Uterus (tissue), 4 donors: Measurements from ENCODE around the gene CEBPG. TPM values are rescaled to one million over a fixed set of nuclear protein-coding genes. Genes with fewer than 3 reads are reported as not detected.

Experiments
- DNase-seq, 2 donors: peaks; one replicate each; pipeline ENCODE4 v3.0.0-alpha.2; 2019 to 2020
- H3K27ac ChIP-seq, 2 donors: fragments of 200-600 bp; sonication (generic); 1 replicate in 1 of 2; 2 replicates in 1 of 2; pipeline ENCODE4 v1.5.1; 2016 to 2018
- H3K27me3 ChIP-seq, 2 donors: fragments of 200-600 bp; sonication (generic); one replicate each; pipeline ENCODE4 v1.5.1; 2018 to 2019; ENCODE audit warnings: control low read depth in 1 of 2
- H3K36me3 ChIP-seq, 2 donors: fragments of 200-600 bp; sonication (generic); one replicate each; pipeline ENCODE4 v1.5.1; 2019; ENCODE audit warnings: control low read depth in 1 of 2
- H3K4me1 ChIP-seq, 2 donors: fragments of 200-600 bp; sonication (generic); one replicate each; pipeline ENCODE4 v1.5.1; 2018 to 2019; ENCODE audit warnings: control low read depth in 1 of 2
- H3K4me3 ChIP-seq, 2 donors: fragments of 200-600 bp; sonication (generic); 1 replicate in 1 of 2; 2 replicates in 1 of 2; pipeline ENCODE4 v1.5.1; 2018 to 2019; ENCODE audit warnings: mild to moderate bottlenecking in 1 of 2
- H3K9me3 ChIP-seq, 2 donors: fragments of 200-600 bp; sonication (generic); one replicate each; pipeline ENCODE4 v1.5.1; 2019; ENCODE audit warnings: control low read depth in 1 of 2
- POLR2A ChIP-seq, 2 donors: fragments of 450-650 bp; IDR thresholded peaks; one replicate each; pipeline ENCODE4 v1.6.1; 2016; ENCODE audit warnings: antibody characterized with exemption in 2 of 2, mild to moderate bottlenecking in 1 of 2, moderate library complexity in 1 of 2
- intact Hi-C: fragments of 100-400 bp; cut with DNase I; formaldehyde crosslinking; loops from one replicate; pipeline ENCODE4 v1.15.1; 2023; ENCODE audit warnings: low total_unique reads
- total RNA-seq, 4 donors: library from RNA; depleted of rRNA in 3 of 4; stranded (reverse); fragments of >200 nt in 3 of 4; gene quantifications; one replicate each; pipeline versions ENCODE4 v1.1.0 to v1.2.4, GENCODE V29; 2014 to 2023
- TF ChIP-seq, protein P1 (sequence below), 4 experiments: fragments of 200-600 bp in 2 of 4; fragments of 450-650 bp in 2 of 4; sonication (generic) in 2 of 4; IDR thresholded peaks; one replicate each; pipeline ENCODE4 v1.5.1; 2016 to 2019; ENCODE audit warnings: antibody characterized with exemption in 4 of 4, mild to moderate bottlenecking in 2 of 4, moderate library complexity in 1 of 4
- donor health status: DM: yes; HTN: yes; CAD: no.

CEBPG gene
- total RNA-seq, 4 donors from 2014 or later: 10.3 to 33.3 (median 25.5) TPM

DNA sequence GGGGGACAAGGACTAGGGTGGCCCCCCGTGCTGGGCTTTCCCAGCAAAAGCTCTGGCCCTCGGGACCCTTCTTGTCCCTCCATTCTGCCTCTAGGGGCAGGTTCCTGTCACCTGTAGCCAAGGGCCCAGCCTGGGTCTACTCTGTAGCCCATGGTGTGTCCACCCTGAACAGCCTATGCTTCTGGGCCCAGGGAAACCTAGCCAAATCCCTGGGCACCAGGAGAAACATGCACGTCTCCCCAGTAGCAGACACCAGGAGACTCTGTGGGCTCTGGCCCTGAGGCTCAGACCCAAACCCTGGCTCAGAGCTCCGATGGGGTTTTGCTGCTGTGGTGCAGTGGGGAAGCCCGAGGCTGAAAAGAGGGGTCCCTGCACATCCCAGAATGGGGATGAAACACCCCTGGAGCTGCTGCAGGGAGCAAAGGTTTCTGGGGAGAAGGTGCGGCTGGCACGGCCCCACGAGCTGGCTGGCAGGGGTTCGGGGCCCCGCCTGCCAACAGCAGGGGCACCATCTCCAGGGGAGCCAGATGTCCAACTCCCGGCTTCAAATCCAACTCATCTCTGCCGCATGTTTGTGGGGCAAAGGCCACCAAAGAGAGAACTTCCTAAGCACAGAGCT, 18.2 kb downstream of the CEBPG start:
- Histone ChIP-seq H3K27ac (peak overlapping the region in 1 of 2 donors; percentile 72), H3K4me3 (no peak overlapping the region), H3K4me1 (peaks cover 8 to 57% of the 10 kb centered on the region in 2 donors), H3K36me3 (no peaks in the 10 kb centered on the region), H3K9me3 (no peaks in the 10 kb centered on the region), H3K27me3 (no peaks in the 10 kb centered on the region)
- no peak for TF ChIP-seq POLR2A (IDR thresholded peaks at IDR 0.05)
- TF ChIP-seq, protein P1, sequence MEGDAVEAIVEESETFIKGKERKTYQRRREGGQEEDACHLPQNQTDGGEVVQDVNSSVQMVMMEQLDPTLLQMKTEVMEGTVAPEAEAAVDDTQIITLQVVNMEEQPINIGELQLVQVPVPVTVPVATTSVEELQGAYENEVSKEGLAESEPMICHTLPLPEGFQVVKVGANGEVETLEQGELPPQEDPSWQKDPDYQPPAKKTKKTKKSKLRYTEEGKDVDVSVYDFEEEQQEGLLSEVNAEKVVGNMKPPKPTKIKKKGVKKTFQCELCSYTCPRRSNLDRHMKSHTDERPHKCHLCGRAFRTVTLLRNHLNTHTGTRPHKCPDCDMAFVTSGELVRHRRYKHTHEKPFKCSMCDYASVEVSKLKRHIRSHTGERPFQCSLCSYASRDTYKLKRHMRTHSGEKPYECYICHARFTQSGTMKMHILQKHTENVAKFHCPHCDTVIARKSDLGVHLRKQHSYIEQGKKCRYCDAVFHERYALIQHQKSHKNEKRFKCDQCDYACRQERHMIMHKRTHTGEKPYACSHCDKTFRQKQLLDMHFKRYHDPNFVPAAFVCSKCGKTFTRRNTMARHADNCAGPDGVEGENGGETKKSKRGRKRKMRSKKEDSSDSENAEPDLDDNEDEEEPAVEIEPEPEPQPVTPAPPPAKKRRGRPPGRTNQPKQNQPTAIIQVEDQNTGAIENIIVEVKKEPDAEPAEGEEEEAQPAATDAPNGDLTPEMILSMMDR (IDR thresholded peaks at IDR 0.05): no peak
- intact Hi-C loops: no loop called here
- no peak for DNase-seq

DNA sequence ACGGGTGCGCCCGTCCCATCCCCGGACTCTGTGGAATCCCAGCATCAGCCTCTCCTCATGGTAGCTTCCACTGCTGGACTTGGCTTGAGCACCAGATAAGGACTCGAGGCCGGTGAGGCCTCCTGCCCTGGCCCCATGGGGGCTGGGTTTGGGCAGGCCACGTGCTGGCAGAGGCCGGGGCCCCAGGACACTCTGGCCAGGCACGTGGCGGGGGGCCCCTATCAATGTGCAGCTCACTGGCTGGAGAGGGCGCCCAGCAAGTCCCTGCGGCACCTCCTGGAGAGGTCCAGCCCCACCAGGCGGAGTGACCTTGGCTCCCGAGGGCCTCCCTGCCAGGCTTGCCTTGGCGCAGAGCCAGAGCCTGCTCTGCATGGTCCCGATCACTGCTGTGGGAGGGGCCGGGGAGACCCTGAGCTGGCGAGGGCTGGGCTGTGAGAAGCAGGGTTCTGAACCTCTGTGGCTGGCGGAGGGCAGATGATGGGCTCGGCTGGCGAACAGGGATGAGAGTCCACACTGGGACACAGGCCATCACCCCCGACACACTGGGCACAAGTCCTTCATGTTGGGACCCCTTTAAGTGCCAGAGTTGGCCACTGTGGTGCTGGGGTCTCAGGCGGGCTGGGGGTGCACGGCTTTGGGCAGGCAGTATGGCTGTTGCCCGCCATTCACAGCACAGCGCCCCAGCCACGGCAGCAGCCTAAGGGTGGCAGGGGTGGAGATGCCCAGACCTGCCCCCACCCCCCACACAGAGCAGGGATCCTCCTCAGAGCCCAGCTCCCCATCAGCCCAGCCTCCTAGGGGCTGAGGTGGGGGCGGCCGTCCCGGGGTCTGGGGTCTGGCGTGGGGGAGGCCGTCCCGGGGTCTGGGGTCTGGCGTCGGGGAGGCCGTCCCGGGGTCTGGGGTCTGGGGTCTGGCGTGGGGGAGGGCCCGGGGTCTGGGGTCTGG, 19.1 kb downstream of the CEBPG start:
- Histone ChIP-seq H3K27me3 (no peaks in the 10 kb centered on the region), H3K9me3 (no peaks in the 10 kb centered on the region), H3K4me1 (peaks cover 8 to 57% of the 10 kb centered on the region in 2 donors), H3K4me3 (no peak overlapping the region), H3K27ac (peak overlapping the region in 1 of 2 donors; percentile 7), H3K36me3 (no peaks in the 10 kb centered on the region)
- TF ChIP-seq, protein P1 (IDR thresholded peaks at IDR 0.05): no peak
- TF ChIP-seq POLR2A (IDR thresholded peaks at IDR 0.05): no peak
- DNase-seq: peak; percentile 25 to 27
- intact Hi-C loops: no loop called here

DNA sequence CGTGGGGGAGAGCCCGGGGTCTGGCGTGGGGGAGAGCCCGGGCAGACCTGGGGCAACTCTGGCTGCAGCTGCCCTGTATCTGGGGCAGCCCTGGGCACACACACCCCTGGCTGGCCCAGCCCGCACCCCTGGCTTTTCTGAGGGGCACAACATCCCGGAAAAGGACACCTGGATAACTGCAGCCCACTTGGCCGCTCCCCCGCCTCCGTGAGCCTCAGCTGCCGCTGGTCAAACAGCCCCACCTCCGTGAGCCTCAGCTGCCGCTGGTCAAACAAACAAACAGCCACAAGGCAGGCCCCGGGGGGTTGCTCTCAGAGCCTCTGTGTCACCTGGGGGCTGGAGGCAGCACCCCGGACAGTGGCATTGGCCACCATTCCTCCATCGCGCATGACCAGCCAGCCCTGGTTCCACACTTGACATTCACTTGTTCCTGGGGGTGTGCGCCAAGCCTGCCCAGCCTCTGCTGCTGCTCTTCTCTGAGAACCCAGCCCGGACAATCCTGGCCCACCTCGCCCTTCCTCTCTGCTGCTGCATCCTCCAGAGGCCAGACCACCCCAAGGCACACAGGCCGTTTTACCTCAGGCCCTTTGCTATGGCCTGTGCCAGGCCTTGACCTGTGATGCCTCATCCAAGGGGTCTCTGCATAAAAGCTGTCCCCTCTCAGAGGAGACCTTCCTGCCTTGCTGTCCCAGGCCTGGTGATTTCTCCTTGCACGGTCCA, 19.9 kb downstream of the CEBPG start:
- Histone ChIP-seq H3K9me3 (no peaks in the 10 kb centered on the region), H3K4me3 (no peak overlapping the region), H3K36me3 (no peaks in the 10 kb centered on the region), H3K4me1 (peaks cover 8 to 50% of the 10 kb centered on the region in 2 donors), H3K27ac (peak overlapping the region in 1 of 2 donors; percentile 5), H3K27me3 (no peaks in the 10 kb centered on the region)
- intact Hi-C loops: no loop called here
- peak in 1 of 2 donors; percentile 19 for DNase-seq
- TF ChIP-seq, protein P1 (IDR thresholded peaks at IDR 0.05): no peak
- no peak for TF ChIP-seq POLR2A (IDR thresholded peaks at IDR 0.05)

DNA sequence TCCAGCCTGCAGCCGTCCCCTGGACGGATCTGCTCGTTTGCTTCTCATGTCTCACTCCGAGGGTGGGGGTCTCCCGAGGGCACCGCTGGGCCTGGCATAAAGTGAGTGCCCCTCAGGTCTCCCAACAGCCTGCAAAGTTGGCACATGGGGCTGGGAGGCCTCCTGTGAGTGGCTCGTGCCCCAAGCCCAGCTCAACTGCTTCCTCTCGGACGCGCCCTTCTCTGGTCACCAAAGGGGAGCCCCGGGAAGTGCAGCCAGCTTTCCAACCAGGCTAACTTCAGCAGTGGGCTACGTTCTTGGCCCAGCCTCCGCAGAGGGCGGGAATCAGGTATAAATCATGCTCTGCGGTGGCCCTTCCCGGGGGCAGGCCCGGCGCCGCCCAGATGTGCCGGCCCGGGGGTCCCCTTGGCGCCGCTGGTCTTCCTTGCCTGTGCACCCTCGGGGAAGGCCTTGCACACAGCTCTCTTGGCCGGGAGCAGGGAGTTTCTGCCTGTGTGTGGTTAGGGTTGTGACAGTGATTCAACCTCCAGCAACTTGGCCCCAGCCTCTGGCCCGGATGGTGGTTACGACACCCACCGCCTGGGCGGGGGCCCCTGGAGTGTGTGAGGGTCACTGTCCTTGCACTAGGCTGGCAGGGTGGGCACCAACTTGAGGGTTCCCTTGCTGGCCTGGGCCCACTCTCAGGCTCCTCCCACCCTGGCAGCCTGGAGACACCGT, 20.7 kb downstream of the CEBPG start:
- Histone ChIP-seq H3K9me3 (no peaks in the 10 kb centered on the region), H3K27me3 (no peaks in the 10 kb centered on the region), H3K27ac (peak overlapping the region in 1 of 2 donors; percentile 18), H3K4me3 (no peak overlapping the region), H3K36me3 (no peaks in the 10 kb centered on the region), H3K4me1 (peaks cover 8 to 45% of the 10 kb centered on the region in 2 donors)
- peak; percentile 72 to 78 for DNase-seq
- intact Hi-C loops: no loop called here
- TF ChIP-seq, protein P1 (IDR thresholded peaks at IDR 0.05): no peak
- no peak for TF ChIP-seq POLR2A (IDR thresholded peaks at IDR 0.05)
